Duodenal mucosa (tissue), 2 donors: ENCODE results near the gene TJP1.
A peak's percentile ranks its signal among the peaks of the same experiment; 100 is the strongest.
"Not testable (repeated sequence)": the region's sequence is repeated elsewhere in the genome, so short reads cannot be mapped to it uniquely, and the experiment has no call there.

Experiments
- H3K27ac ChIP-seq: one replicate; pipeline ENCODE4 v1.7.0; 2013; ENCODE audit warnings: low read depth, low read length
- H3K27me3 ChIP-seq, 2 donors: one replicate each; pipeline ENCODE4 v1.7.0; 2013; ENCODE audit warnings: low read length in 2 of 2, control low read depth in 1 of 2; ENCODE audit not compliant: insufficient read depth in 2 of 2, control insufficient read depth in 1 of 2
- H3K36me3 ChIP-seq, 2 donors: one replicate each; pipeline ENCODE4 v1.7.0; 2013; ENCODE audit warnings: low read length in 2 of 2, control low read depth in 1 of 2; ENCODE audit not compliant: insufficient read depth in 2 of 2, control insufficient read depth in 1 of 2
- H3K4me1 ChIP-seq, 2 donors: one replicate each; pipeline ENCODE4 v1.7.0; 2013; ENCODE audit warnings: low read length in 2 of 2, control low read depth in 1 of 2; ENCODE audit not compliant: insufficient read depth in 2 of 2, control insufficient read depth in 1 of 2
- H3K4me3 ChIP-seq, 2 donors: one replicate each; pipeline ENCODE4 v1.7.0; 2013; ENCODE audit warnings: low read length in 2 of 2, low read depth in 1 of 2
- H3K9ac ChIP-seq, 2 donors: one replicate each; pipeline ENCODE4 v1.7.0; 2013; ENCODE audit warnings: low read length in 2 of 2, low read depth in 1 of 2
- H3K9me3 ChIP-seq, 2 donors: one replicate each; pipeline ENCODE4 v1.7.0; 2013; ENCODE audit warnings: low read length in 2 of 2, control low read depth in 1 of 2; ENCODE audit not compliant: control insufficient read depth in 1 of 2

The TJP1 gene

DNA sequence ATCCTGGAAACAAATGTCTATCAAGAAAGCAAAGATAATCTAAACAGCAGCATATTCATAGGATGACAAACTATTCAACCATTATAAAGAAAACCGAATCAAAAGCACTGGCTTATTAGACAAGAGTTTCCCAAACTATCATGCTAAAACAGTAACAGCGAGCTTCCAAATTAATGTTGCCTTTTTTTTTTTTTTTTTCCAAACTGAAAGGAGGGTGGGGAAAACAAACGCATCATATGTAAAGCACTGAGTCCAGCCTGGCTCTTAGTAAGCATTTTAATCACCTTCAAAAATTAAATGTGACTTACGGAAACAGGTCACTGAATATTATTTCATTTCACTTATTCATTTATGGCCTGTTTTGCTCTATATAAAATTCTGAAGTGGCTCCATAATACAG, 2.3 kb downstream of the TJP1 start:
- Histone ChIP-seq H3K9ac (peak overlapping the region in 1 of 2 donors; percentile 5), H3K4me1 (peaks cover 14 to 15% of the 10 kb centered on the region in 2 donors), H3K36me3 (no peaks in the 10 kb centered on the region), H3K27ac (no peak overlapping the region), H3K9me3 (no peaks in the 10 kb centered on the region), H3K27me3 (peaks cover 0 to 5% of the 10 kb centered on the region in 2 donors), H3K4me3 (peak overlapping the region; percentile 62 to 74)

DNA sequence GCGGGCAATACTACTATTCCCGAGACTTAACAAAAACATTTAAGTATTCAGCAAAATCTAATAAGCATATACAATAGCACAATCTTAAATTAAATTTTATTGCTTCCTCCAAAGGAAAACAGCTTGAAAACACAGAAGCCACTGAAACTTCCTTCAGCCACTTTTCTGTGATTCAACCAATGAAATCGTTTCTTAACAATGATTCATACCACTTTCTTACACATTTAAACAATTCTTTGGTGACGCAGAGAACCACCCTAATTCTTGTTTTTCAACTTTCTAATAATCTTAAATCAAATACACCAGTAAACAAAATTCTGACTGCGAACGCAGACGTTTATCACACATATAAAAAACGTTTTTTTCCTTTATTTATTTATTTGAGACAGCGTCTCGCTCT, 4.1 kb downstream of the TJP1 start:
- Histone ChIP-seq H3K4me1 (peaks cover 14 to 18% of the 10 kb centered on the region in 2 donors), H3K4me3 (no peak overlapping the region), H3K27me3 (peaks cover 0 to 5% of the 10 kb centered on the region in 2 donors), H3K9me3 (no peaks in the 10 kb centered on the region), H3K27ac (no peak overlapping the region), H3K36me3 (no peaks in the 10 kb centered on the region), H3K9ac (no peak overlapping the region)

DNA sequence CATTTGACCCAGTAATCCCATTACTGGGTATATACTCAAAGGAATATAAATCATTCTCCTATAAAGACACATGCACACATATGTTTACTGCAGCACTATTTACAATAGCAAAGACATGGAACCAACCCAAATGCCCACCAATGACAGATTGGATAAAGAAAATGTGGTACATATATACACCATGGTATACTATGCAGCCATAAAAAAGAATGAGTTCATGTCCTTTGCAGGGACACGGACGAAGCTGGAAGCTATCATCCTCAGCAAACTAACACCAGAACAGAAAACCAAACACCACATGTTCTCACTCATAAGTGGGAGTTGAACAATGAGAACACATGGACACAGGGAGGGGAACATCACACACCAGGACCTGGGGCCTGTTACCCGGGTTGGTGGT, 4.8 kb downstream of the TJP1 start:
- not testable (repeated sequence) for H3K27me3 ChIP-seq, H3K4me3 ChIP-seq, H3K9me3 ChIP-seq, H3K9ac ChIP-seq, H3K36me3 ChIP-seq, H3K27ac ChIP-seq
- H3K4me1 ChIP-seq, result peaks cover 12 to 20% of the 10 kb centered on the region in 2 donors

DNA sequence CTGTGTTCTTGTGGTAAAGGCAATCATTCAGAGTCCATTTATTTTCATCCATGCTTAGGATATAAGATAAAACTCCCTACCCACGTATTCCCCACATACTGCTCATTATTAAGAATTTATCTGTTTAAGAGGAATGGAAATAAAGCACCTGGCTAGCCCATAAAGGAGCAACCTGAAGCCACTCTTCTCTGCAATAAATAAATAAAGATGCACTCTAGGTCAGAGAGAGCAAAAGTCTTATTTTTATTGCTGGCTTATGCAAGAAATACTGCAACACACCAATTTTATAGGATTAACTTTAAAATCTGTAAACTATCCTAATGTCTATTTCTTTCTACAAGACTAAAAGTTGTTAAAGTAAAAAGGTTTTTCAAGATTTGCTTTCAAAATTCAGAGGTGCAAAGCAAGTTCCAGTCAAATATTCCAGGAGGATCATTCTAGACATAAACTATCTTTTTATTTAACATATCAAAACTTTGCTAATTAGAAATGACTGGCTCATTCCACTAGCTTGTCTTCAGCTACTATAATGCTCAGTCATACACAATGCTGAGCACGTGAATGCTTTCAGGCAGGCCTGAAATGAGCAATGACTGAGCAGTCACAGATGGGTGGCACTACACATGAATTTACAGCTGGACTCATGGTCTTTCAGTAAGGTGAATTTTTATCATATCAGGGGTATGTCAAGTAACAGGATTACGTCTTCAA, 7.1 kb downstream of the TJP1 start:
- Histone ChIP-seq H3K4me1 (peaks cover 16 to 24% of the 10 kb centered on the region in 2 donors), H3K9me3 (no peaks in the 10 kb centered on the region), H3K36me3 (no peaks in the 10 kb centered on the region), H3K27ac (no peak overlapping the region), H3K4me3 (no peak overlapping the region), H3K27me3 (peaks cover 0 to 5% of the 10 kb centered on the region in 2 donors), H3K9ac (no peak overlapping the region)

DNA sequence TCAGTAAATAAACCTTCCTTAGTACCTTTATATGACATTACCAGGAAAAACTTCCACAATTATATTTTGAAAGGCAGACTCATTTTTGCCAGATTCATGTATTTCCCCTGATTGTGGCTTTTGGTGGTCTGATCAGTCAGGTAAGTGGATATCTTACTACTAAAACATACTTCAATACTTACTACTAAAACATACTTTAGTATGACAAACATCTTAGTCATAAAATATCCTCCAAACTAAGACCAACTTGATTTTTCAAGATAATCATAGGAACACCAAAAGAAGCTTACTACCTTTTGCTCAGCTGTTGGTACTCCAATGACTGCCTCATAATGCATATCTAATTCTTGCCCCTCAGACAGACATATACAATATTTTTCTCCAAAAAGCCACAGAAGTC, 9.3 kb downstream of the TJP1 start:
- no peaks in the 10 kb centered on the region for H3K36me3 ChIP-seq
- H3K27me3 ChIP-seq, result no peaks in the 10 kb centered on the region
- H3K9ac ChIP-seq, result no peak overlapping the region
- no peak overlapping the region for H3K4me3 ChIP-seq
- H3K4me1 ChIP-seq, result peaks cover 16 to 24% of the 10 kb centered on the region in 2 donors
- no peak overlapping the region for H3K27ac ChIP-seq
- no peaks in the 10 kb centered on the region for H3K9me3 ChIP-seq

DNA sequence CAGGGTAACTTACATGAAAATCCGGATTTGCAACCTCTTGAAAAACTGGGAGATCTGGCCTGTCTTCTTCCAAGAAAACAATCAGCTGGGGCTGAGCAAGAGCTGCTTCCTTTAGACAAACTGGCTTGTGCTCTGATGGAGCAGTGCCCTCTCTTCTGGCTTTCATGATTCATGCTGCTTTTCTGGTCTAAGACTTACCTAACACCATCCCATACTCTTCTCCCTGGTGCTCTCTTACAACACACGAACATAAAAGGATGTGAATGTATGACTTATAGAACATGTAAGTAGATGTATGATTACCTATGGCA, 9.9 kb downstream of the TJP1 start:
- Histone ChIP-seq H3K4me3 (no peak overlapping the region), H3K27ac (no peak overlapping the region), H3K9me3 (no peaks in the 10 kb centered on the region), H3K9ac (no peak overlapping the region), H3K4me1 (peaks cover 16 to 24% of the 10 kb centered on the region in 2 donors), H3K36me3 (no peaks in the 10 kb centered on the region), H3K27me3 (no peaks in the 10 kb centered on the region)

DNA sequence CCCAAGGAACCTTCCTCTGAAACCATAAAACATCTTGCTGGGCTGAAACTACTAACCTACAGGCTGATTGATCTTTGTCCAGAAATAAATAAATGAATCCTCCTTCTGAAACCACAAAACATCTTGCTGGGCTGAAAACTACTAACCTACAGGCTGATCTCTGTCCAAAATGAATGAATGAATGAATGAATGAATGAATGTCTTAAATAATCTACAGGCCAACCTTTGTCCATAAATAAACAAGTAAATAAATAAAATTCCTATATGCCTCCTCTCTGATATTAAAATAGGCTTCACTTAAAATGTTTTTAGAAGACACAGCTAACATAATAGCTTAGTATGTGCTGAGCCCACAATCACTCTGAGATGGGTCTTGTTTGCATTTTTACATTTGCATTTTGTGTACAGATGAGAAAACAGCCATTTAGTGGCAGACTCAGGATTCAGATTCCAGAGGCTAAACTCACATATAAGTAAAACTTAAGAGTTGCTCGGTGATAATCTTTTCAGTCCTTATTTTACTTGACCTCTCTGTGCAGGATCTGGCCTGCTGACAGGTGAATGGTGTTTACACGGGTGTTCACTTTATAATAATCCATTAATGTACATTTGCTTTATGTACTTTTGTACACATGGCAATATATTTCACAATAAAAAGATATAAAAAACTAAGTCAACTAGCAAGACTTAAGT, 10.4 kb downstream of the TJP1 start:
- no peak overlapping the region for H3K27ac ChIP-seq
- H3K9me3 ChIP-seq, result no peaks in the 10 kb centered on the region
- H3K27me3 ChIP-seq, result no peaks in the 10 kb centered on the region
- no peak overlapping the region for H3K9ac ChIP-seq
- no peaks in the 10 kb centered on the region for H3K36me3 ChIP-seq
- H3K4me3 ChIP-seq, result no peak overlapping the region
- peaks cover 16 to 24% of the 10 kb centered on the region in 2 donors for H3K4me1 ChIP-seq

DNA sequence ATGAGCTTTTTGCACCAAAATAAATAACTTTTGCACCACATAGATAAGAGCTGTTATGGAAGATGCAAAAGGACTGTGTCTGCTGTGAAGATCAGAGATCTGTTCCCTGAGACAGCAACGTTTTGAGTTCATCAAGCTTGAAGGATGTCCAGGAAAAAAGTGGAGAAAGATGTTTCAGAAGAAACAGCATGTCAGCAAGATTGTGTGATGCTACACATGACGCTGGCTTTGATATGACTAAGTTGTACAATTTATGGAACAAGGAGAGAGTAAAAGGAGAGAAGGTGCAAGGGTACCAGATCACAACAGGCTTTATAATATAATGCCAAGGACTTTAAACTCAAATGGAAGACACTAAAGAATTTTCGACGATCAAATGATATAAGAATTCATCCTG, 16.6 kb downstream of the TJP1 start:
- peaks cover 15 to 40% of the 10 kb centered on the region in 2 donors for H3K4me1 ChIP-seq
- no peak overlapping the region for H3K4me3 ChIP-seq
- H3K9ac ChIP-seq, result no peak overlapping the region
- H3K27me3 ChIP-seq, result no peaks in the 10 kb centered on the region
- H3K27ac ChIP-seq, result no peak overlapping the region
- no peaks in the 10 kb centered on the region for H3K36me3 ChIP-seq
- no peaks in the 10 kb centered on the region for H3K9me3 ChIP-seq

DNA sequence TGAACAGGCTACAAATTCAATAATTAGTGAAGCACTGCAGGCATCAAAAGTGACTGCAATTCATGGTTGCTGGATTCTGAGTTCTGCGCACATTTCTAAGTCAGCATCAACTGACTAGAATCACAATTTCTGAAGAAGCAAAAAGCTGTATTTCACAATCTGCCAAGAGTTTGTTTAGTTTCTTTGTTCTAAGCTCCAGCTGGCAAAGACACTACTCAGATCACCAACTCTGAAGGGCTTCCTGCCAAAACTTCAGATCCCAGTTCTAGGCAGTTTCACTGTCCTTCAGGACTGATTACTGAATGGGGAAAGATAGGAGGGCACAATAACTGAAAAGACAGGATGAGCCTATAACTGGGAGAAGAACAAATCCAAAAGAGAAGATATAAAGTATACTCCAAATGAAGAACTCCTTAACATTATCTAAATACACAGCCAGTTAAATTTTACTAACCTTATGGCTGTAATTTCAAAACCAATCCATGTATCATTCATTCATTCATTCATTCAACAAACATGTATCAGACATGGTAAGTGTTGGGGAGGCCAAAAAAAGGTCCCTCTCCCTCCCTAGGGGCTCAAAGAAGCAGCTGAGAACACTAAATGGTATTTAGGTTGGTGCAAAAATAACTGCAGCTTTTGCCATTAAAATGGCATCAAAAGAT, 17.1 kb downstream of the TJP1 start:
- H3K36me3 ChIP-seq, result no peaks in the 10 kb centered on the region
- no peaks in the 10 kb centered on the region for H3K9me3 ChIP-seq
- H3K4me3 ChIP-seq, result no peak overlapping the region
- no peaks in the 10 kb centered on the region for H3K27me3 ChIP-seq
- no peak overlapping the region for H3K9ac ChIP-seq
- peaks cover 15 to 44% of the 10 kb centered on the region in 2 donors for H3K4me1 ChIP-seq
- no peak overlapping the region for H3K27ac ChIP-seq

DNA sequence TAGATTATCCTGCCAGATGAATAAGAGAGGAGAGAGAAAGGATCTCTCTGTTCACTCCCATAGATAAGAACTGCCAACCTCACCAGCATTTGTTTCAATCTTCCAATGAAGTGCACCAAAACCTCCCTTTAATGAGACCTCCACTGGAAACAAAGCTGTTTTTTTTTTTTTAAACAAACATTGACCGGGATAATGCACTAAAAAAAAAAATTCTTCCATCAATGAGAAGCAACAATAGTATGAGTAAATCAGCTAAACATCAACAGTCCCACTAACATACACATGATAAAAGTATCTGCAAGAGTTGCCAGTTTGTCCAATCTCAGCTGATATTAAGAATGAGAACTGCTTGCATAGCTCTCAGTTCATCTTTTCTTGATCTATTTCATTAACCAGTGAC, 19.9 kb downstream of the TJP1 start:
- Histone ChIP-seq H3K9ac (no peak overlapping the region), H3K9me3 (no peaks in the 10 kb centered on the region), H3K36me3 (peaks cover 0 to 3% of the 10 kb centered on the region in 2 donors), H3K4me1 (peaks cover 15 to 50% of the 10 kb centered on the region in 2 donors), H3K27ac (no peak overlapping the region), H3K4me3 (no peak overlapping the region), H3K27me3 (no peaks in the 10 kb centered on the region)
